ENCODE data around the gene DHRS4L2. TPM values are rescaled to one million over a fixed set of nuclear protein-coding genes. Genes with fewer than 3 reads are reported as not detected.
"Not testable (repeated sequence)": the region's sequence is repeated elsewhere in the genome, so short reads cannot be mapped to it uniquely, and the experiment has no call there.

The DHRS4L2 gene
- total and polyA plus RNA-seq, 2 donors from 2014 or later: 20.7 to 463 TPM

DNA sequence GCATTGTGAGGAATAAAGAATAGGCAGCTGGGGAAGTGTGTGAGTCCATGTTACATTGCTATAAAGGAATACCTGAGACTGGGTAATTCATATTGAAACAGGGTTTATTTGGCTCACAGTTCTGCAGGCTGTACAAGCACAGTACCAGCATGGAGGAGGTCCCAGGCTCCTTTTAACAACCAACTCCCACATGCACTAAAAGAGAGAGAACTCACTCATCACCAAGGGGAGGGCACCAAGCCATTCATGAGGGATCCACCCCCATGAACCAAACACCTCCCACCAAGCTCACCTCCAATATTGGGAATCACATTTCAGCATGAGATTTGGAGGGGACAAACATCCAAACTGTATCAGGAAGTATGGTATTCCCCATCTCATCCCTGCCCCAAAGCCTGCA lies 47.1 kb upstream of the DHRS4L2 start:
- H3K27ac ChIP-seq (ENCODE audit: low read depth in 2 of 2, low read length in 2 of 2): no peak overlapping the region
- intact Hi-C loops (cut with DNase I): no loop called here
- H3K27me3 ChIP-seq (ENCODE audit: control insufficient read depth, insufficient read depth, low read length): no peaks in the 10 kb centered on the region
- no peak for FAIRE-seq
- DNase-seq: no peak
- H3K9ac ChIP-seq (ENCODE audit: low read length in 3 of 3): no peak overlapping the region
- H3K36me3 ChIP-seq (ENCODE audit: control insufficient read depth in 2 of 3, insufficient read depth in 3 of 3, low read length in 3 of 3): peaks cover 0 to 4% (median 3%) of the 10 kb centered on the region in 3 donors
- no peaks in the 10 kb centered on the region for H3K9me3 ChIP-seq (ENCODE audit: control insufficient read depth in 2 of 3, insufficient read depth in 1 of 3, low read length in 3 of 3)
- no peak overlapping the region for H3K4me3 ChIP-seq (ENCODE audit: low read length in 3 of 3)
- TF ChIP-seq CTCF (IDR thresholded peaks at IDR 0.05; ENCODE audit: borderline replicate concordance, extremely low read depth, insufficient read depth): no peak
- peaks cover 3 to 8% (median 7%) of the 10 kb centered on the region in 3 donors for H3K4me1 ChIP-seq (ENCODE audit: control insufficient read depth in 2 of 3, insufficient read depth in 2 of 3, low read depth in 1 of 3, low read length in 3 of 3)

GRCh38 chr14:23942587-23942986 lies 46.1 kb upstream of the DHRS4L2 start:
- no peak overlapping the region for H3K4me3 ChIP-seq (ENCODE audit: low read length in 3 of 3)
- DNase-seq (peak in 3 of 5 donors; percentile 36 to 78 (median 39)), FAIRE-seq (no peak)
- intact Hi-C loops (cut with DNase I): no loop called here
- H3K9me3 ChIP-seq (ENCODE audit: control insufficient read depth in 2 of 3, insufficient read depth in 1 of 3, low read length in 3 of 3): no peaks in the 10 kb centered on the region
- no peak overlapping the region for H3K27ac ChIP-seq (ENCODE audit: low read depth in 2 of 2, low read length in 2 of 2)
- H3K36me3 ChIP-seq (ENCODE audit: control insufficient read depth in 2 of 3, insufficient read depth in 3 of 3, low read length in 3 of 3): peaks cover 0 to 4% (median 3%) of the 10 kb centered on the region in 3 donors
- H3K27me3 ChIP-seq (ENCODE audit: control insufficient read depth, insufficient read depth, low read length): no peaks in the 10 kb centered on the region
- no peak overlapping the region for H3K9ac ChIP-seq (ENCODE audit: low read length in 3 of 3)
- TF ChIP-seq CTCF (IDR thresholded peaks at IDR 0.05; ENCODE audit: borderline replicate concordance, extremely low read depth, insufficient read depth): no peak
- H3K4me1 ChIP-seq (ENCODE audit: control insufficient read depth in 2 of 3, insufficient read depth in 2 of 3, low read depth in 1 of 3, low read length in 3 of 3): peaks cover 0 to 8% (median 0%) of the 10 kb centered on the region in 3 donors

GRCh38 chr14:23949069-23949468 lies 39.7 kb upstream of the DHRS4L2 start:
- H3K4me3 ChIP-seq (ENCODE audit: low read length in 3 of 3); FAIRE-seq; H3K4me1 ChIP-seq (ENCODE audit: control insufficient read depth in 2 of 3, insufficient read depth in 2 of 3, low read depth in 1 of 3, low read length in 3 of 3); H3K9ac ChIP-seq (ENCODE audit: low read length in 3 of 3); DNase-seq; H3K36me3 ChIP-seq (ENCODE audit: control insufficient read depth in 2 of 3, insufficient read depth in 3 of 3, low read length in 3 of 3); H3K27me3 ChIP-seq (ENCODE audit: control insufficient read depth, insufficient read depth, low read length); H3K27ac ChIP-seq (ENCODE audit: low read depth in 2 of 2, low read length in 2 of 2); H3K9me3 ChIP-seq (ENCODE audit: control insufficient read depth in 2 of 3, insufficient read depth in 1 of 3, low read length in 3 of 3); intact Hi-C loops (cut with DNase I): not testable (repeated sequence)

DNA sequence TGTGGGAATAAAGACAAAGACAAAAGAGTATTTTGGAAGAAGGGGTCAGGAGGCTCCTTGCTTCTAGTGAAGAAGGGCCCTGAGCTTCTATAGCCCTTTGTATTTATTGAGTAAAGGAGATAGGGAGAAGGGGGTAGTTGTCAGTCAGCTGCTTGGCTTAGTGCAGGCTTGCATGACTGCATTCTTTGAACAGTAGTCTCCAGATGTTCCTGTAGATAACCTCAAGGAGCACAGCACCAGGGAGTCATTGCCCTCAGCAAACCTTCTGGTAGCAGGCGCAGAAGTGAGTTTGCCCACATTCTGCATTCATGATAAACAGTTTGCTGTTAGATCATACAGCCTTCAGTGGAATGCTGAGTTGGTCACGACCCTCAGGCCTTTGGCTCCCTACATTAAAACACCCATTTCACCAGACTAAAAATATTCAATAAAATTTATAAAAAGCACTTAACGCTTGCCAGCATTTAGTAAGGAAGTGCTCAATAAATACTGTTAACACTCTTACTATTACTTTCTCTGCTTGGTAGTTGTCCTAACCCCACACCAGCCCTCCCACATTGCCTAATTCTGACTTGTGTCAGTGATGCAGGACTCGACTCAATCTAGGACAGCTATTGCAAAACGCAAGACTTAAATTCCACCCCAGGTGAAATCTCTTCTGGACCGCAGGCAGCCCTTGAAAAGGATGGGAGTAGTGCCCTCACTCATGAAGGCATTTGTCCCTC lies 38.2 kb upstream of the DHRS4L2 start:
- H3K4me3 ChIP-seq (ENCODE audit: low read length in 3 of 3): peak overlapping the region in 1 of 3 donors; percentile 5
- H3K27ac ChIP-seq (ENCODE audit: low read depth in 2 of 2, low read length in 2 of 2): no peak overlapping the region
- FAIRE-seq (no peak), DNase-seq (no peak)
- peaks cover 0 to 12% (median 4%) of the 10 kb centered on the region in 3 donors for H3K4me1 ChIP-seq (ENCODE audit: control insufficient read depth in 2 of 3, insufficient read depth in 2 of 3, low read depth in 1 of 3, low read length in 3 of 3)
- no peaks in the 10 kb centered on the region for H3K27me3 ChIP-seq (ENCODE audit: control insufficient read depth, insufficient read depth, low read length)
- no peaks in the 10 kb centered on the region for H3K9me3 ChIP-seq (ENCODE audit: control insufficient read depth in 2 of 3, insufficient read depth in 1 of 3, low read length in 3 of 3)
- TF ChIP-seq CTCF (IDR thresholded peaks at IDR 0.05; ENCODE audit: borderline replicate concordance, extremely low read depth, insufficient read depth): no peak
- no peaks in the 10 kb centered on the region for H3K36me3 ChIP-seq (ENCODE audit: control insufficient read depth in 2 of 3, insufficient read depth in 3 of 3, low read length in 3 of 3)
- no peak overlapping the region for H3K9ac ChIP-seq (ENCODE audit: low read length in 3 of 3)
- intact Hi-C loops (cut with DNase I): no loop called here

GRCh38 chr14:23951136-23951466 lies 37.6 kb upstream of the DHRS4L2 start:
- DNase-seq; H3K9me3 ChIP-seq (ENCODE audit: control insufficient read depth in 2 of 3, insufficient read depth in 1 of 3, low read length in 3 of 3); H3K9ac ChIP-seq (ENCODE audit: low read length in 3 of 3); H3K27me3 ChIP-seq (ENCODE audit: control insufficient read depth, insufficient read depth, low read length); H3K27ac ChIP-seq (ENCODE audit: low read depth in 2 of 2, low read length in 2 of 2); H3K4me3 ChIP-seq (ENCODE audit: low read length in 3 of 3); FAIRE-seq; H3K36me3 ChIP-seq (ENCODE audit: control insufficient read depth in 2 of 3, insufficient read depth in 3 of 3, low read length in 3 of 3); intact Hi-C loops (cut with DNase I): not testable (repeated sequence)
- H3K4me1 ChIP-seq (ENCODE audit: control insufficient read depth in 2 of 3, insufficient read depth in 2 of 3, low read depth in 1 of 3, low read length in 3 of 3): peaks cover 0 to 12% (median 4%) of the 10 kb centered on the region in 3 donors
